Iris pigment epithelial cell (primary cell): ENCODE results near the gene SLC22A23.
A peak's percentile ranks its signal among the peaks of the same experiment; 100 is the strongest.

Experiments used
- DNase-seq: peaks from one replicate; pipeline ENCODE4 v3.0.0-alpha.2; 2011; ENCODE audit warnings: low read depth

SLC22A23 gene

GRCh38 chr6:3444276-3445088 is 12.4 kb downstream of the SLC22A23 start:
- no peak for DNase-seq

GRCh38 chr6:3443221-3443515 is 13.7 kb downstream of the SLC22A23 start:
- no peak for DNase-seq

GRCh38 chr6:3442431-3443220 is 14.2 kb downstream of the SLC22A23 start:
- peak; percentile 88 for DNase-seq

- no peak for DNase-seq
Measured at GRCh38 chr6:3440911-3441310, 15.9 kb downstream of the SLC22A23 start.

- DNase-seq: no peak
Measured at GRCh38 chr6:3439961-3440360, 16.9 kb downstream of the SLC22A23 start.

- peak; percentile 93 for DNase-seq
Measured at GRCh38 chr6:3438190-3439167, 18.4 kb downstream of the SLC22A23 start.

GRCh38 chr6:3433005-3433404 is 23.8 kb downstream of the SLC22A23 start:
- DNase-seq: no peak

- no peak for DNase-seq
Measured at GRCh38 chr6:3432416-3432815, 24.4 kb downstream of the SLC22A23 start.

- no peak for DNase-seq
Measured at GRCh38 chr6:3431994-3432393, 24.9 kb downstream of the SLC22A23 start.

- DNase-seq: no peak
Measured at GRCh38 chr6:3429211-3429610, 27.6 kb downstream of the SLC22A23 start.

- no peak for DNase-seq
Measured at GRCh38 chr6:3428700-3429099, 28.1 kb downstream of the SLC22A23 start.

- no peak for DNase-seq
Measured at GRCh38 chr6:3428247-3428646, 28.6 kb downstream of the SLC22A23 start.

- no peak for DNase-seq
Measured at GRCh38 chr6:3427687-3428085, 29.2 kb downstream of the SLC22A23 start.

- no peak for DNase-seq
Measured at GRCh38 chr6:3426927-3427686, 29.7 kb downstream of the SLC22A23 start.

- no peak for DNase-seq
Measured at GRCh38 chr6:3426091-3426926, 30.5 kb downstream of the SLC22A23 start.

GRCh38 chr6:3425574-3425973 is 31.3 kb downstream of the SLC22A23 start:
- no peak for DNase-seq

- no peak for DNase-seq
Measured at GRCh38 chr6:3424185-3424927, 32.5 kb downstream of the SLC22A23 start.

- no peak for DNase-seq
Measured at GRCh38 chr6:3423439-3424184, 33.2 kb downstream of the SLC22A23 start.

GRCh38 chr6:3422435-3423070 is 34.3 kb downstream of the SLC22A23 start:
- DNase-seq: no peak
